GM04503 (cell line): ENCODE data around the gene TDP1.
A peak's percentile ranks its signal among the peaks of the same experiment; 100 is the strongest.

Experiments
- DNase-seq: peaks from one replicate; pipeline ENCODE4 v3.0.0-alpha.2; 2012; ENCODE audit warnings: low read depth

The TDP1 gene

DNA sequence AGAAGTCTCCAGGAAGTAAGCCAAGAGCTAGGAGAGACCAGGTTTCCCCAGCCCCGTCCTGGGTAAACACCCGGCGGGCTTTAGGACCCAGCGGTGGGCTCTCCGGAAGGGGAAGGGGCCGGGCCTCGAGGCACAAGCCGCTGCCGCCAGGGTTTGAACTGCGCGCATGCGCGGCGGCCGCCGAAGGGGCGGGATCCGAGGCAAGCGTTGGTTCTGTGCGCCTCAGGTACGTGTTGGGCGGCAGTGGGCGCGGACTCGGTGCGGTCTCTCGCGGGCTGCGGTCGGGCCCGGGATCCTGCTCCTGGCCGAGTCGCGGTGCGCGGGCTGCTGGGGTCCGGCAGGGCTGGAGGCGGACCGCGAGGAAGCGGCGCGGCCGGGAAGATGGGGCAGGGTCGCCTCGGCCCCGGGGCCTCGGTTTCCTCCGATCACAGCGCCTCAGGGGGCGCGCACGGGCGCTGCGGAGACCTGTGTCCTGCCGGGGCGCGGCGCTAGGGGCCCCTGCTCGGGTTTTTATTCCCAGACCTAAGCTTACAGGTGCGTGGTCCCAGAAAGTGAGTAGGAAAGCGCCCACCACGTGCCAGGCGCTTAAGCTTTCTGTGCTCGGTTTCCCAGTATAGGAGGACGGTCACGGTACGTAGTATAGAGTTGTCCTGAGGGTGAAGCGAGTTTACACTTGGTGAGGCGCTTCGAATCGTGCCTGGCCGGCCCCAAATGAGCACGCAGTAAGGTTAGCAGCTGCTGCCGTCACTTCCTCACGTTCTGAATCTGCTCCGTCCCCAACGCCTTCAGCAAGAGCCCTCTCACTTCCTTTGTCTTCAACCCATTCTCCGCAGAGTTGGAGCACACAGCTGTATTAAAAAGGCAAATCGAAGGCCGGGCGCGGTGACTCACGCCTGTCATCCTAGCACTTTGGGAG, at the start of gene TDP1:
Gene TDP1 (plus strand): TSS at position 183 of the 916 bp plus-strand sequence. CDS start 7,188 bp downstream, outside the sequence.
- DNase-seq = peak; percentile 73

- no peak for DNase-seq
Observed at GRCh38 chr14:89906000-89906399, 49.7 kb upstream of the TDP1 start.

GRCh38 chr14:89907655-89908054, 48.1 kb upstream of the TDP1 start:
- DNase-seq = no peak

- DNase-seq = no peak
Observed at GRCh38 chr14:89908712-89909450, 46.8 kb upstream of the TDP1 start.

DNA sequence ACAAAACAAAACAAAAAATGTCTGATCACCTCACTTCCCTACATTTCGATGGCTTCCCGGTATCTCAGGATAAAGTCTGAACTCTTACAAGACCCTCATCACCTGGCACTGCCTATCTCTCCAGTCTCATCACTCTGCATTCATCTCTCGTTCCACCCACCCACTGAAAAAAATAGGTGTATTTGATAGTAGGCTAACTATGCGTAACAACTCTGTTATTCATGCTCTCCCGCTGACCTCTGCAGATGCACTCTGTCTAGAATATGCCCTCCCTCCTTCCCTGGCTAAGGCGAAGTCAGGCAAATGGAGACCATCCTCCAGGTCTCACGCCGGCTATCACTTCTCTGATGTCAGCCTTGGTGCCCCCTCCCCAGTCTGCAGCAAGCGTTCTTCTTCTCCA, 46.1 kb upstream of the TDP1 start:
- no peak for DNase-seq

DNA sequence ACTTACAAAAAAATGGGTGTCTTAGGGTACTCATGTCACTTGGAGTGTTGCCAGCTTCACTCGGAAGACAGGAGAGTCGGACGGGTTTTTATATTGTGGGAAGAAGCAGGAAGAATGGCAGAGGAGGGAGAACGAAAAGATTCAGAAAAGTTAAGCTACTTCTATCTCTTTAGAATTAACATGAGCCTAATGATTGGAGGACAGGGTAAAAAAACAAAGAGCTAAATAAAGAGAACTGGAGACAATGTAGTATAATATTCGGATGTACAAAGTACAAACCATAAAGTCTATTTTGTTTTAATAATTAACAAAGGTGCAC, 45.1 kb upstream of the TDP1 start:
- no peak for DNase-seq

DNA sequence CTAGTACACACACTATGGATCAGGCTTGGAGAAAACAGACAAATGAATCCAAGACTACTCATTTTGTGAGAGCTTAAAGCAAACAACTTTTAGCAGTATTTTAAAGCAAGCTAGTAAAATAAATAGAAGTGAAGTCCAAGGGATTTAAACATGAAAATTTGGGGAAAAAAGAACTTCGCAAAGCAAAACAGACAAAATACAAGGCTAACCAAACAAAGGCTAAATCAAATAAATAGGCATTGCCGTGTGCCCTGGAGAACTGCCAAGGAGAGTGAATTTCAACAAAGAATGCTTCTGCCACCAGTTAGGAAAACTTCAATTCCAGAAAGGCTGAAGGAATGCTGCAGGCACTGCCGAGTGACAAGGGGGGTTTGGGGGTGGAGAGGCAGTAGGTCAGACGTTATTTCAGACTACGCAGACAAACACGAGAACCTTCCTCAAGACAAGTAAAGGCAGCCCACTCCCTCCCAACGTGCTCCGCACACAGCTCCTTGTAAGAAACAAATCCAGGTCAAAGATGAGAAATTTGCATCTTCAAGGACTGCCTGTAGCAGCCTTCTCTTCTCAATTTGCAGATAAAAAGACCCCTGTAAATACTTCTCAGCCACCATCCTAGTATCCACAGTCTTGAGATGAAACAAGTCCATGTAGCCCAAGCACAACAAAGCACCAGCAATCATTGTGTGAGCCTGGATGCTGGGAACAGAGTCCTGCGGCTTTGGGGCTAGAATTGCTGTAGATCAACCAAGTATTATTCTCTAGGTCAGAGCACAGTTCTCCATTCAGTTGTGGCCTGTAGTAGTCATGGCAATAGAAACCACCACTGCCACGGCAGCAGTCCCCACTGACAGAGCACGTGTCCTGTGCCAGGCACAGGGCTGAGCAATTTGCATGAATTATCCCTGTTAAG, 44.5 kb upstream of the TDP1 start:
- DNase-seq = no peak

DNA sequence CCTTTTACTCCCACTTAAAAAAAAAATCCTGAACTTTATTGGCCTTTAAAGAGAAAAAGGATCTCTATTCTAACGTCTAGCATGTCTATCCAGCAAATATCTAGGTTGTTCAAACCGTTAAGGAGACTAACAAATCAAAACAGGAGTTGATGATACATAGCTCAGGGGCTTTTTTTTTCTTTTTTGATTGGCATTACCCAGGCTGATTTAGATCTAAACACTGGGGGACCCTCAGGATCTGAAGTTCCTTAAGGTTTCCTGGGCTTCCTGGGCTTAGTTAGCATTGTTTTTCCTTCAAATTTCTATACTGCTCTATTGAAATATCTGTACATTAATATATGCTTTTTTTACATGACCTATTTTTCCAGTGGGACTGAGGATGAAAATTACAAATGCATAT, 43.5 kb upstream of the TDP1 start:
- no peak for DNase-seq

GRCh38 chr14:89912667-89913211, 43.0 kb upstream of the TDP1 start:
- peak; percentile 100 for DNase-seq

- DNase-seq = no peak
Observed at GRCh38 chr14:89915114-89915878, 40.4 kb upstream of the TDP1 start.

- DNase-seq = no peak
Observed at GRCh38 chr14:89918721-89919120, 37.0 kb upstream of the TDP1 start.

- DNase-seq = no peak
Observed at GRCh38 chr14:89920056-89920455, 35.7 kb upstream of the TDP1 start.

- DNase-seq = no peak
Observed at GRCh38 chr14:89921346-89921745, 34.4 kb upstream of the TDP1 start.

DNA sequence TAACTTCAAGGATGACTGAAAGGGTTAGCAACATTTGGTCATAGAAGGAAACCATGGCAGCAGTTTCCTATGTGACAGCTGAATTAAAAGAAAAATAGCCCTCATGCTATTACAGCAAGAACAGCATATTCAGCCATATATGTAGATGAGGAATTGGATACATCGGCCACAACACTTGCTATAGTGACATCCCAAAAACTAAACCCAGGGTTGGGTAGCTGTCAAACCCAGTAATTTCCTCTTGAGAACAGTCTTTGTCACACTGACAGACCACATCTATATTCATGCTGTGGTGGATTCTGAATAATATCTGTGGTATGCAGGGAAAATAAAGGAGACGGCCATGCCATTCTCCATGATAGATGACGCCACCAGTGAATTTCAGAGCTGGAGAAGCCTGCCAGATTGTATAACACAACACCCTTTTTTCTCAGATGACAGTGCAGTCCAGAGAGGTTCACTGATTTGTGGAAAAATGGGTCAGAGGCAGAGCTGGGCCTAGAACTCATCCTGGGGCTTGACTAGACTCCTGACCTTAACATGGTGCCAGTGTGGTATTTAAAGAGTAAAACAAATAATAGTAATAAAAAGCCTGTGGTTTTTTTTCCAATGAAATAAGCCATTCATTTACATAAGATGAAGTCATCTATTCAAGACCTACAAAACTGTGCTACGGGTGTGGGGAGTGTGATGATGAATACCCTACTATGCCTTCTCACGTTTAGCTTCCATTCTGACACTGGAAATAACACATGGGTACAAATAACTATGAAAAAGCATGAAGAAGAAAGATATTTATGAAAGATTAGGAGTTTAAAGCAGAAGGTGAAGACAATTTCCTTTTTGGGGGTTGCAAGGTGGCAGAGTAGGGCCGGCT, 33.5 kb upstream of the TDP1 start:
- peak; percentile 80 for DNase-seq

DNA sequence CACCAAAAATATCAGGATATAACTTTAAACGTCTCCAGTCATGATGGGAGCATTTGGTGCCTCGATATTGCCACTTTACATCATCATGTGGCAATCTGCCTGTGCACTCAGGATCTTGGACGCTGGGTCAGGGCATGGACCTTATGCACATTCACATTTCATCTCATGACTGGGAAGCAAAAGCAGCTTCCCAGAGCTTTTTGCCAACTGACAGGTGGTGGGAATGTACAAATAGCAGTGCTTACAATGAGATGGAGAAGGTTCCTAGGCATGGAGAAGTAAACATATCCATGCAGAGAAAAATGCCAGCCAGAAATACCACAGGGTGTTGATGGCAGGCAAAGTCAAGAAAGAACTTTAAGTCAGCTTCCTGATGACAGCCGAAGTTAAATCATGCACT, 31.5 kb upstream of the TDP1 start:
- no peak for DNase-seq

- no peak for DNase-seq
Observed at GRCh38 chr14:89926694-89927093, 29.0 kb upstream of the TDP1 start.

DNA sequence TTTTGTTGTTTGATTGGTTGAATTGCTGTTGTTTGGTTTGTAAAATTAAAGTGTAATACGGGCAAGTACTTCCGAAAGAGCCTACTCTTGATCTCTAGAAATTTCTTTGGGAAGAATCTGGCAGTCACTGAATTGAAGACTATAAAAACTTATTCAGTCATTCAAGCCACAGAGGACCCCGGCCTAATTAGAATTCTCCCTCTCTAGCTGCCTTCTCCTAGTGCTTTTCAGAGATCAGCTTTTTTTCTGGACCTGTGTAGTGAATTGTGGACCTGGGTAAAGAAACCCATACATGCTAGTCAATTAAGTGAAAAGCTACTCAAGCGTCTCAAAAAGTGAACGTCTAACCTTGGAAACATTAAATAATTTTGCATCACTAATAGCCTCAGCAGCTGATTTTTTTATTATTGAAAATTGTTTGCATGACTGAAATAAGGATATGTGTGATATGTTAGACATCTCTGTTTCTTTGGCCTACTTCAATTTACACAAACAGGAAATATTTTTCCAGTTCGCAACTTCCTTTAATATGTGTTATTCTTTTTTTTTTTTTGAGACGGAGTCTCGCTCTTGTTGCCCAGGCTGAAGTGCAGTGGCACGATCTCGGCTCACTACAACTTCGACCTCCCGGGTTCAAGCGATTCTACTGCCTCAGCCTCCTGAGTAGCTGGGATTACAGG, 28.4 kb upstream of the TDP1 start:
- DNase-seq = no peak

GRCh38 chr14:89933002-89933401, 22.7 kb upstream of the TDP1 start:
- DNase-seq = no peak

DNA sequence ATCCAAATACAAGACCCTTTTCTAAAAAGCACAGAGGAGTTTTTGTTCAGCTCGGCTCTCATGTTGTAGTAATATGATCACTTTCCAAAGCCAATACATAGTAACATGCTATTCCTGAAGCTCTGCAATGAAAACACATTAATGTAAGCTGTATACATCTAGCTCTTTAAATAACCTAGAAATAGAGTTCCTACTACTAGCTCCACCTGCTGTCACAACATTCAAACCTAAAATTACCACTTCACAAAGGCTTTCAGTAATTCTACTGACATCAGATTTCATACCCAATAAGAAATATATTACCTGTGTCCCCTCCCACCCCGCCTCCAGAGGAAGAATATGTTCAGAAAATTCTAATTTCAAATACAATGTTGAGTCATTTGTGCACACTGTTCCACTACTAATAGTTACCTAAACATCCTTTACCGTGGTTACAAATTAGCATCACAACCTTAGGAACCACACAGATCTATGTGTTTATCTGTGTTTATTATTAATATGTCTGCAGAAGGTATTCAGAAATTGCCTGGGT, 19.0 kb upstream of the TDP1 start:
- DNase-seq = no peak
